ENCODE data around the gene PLA2G6. TPM values are rescaled to one million over a fixed set of nuclear protein-coding genes. Genes with fewer than 3 reads are reported as not detected.

PLA2G6 gene
- total RNA-seq, 2 experiments from 2014 or later = 33.9 to 83.9 TPM

GRCh38 chr22:38220653-38221386 is 39.2 kb upstream of the PLA2G6 start:
- no peaks in the 10 kb centered on the region for H3K79me2 ChIP-seq (ENCODE audit: insufficient read depth, low read depth, low read length)
- CTCF ChIA-PET (ENCODE audit: unreplicated experiment) = no interaction called here
- peaks cover 5% of the 10 kb centered on the region; the same call in 1 of the 2 replicates for H3K36me3 ChIP-seq (ENCODE audit: insufficient read depth, low read length)
- BruUV-seq (replicated peaks) = no TSS peak
- H3K4me1 ChIP-seq (ENCODE audit: insufficient read depth, low read length, poor library complexity, severe bottlenecking) = peaks cover 12% of the 10 kb centered on the region
- H4K20me1 ChIP-seq (ENCODE audit: insufficient read depth, low read length) = no peaks in the 10 kb centered on the region
- H3K4me3 ChIP-seq (ENCODE audit: low read depth, low read length, poor library complexity, severe bottlenecking) = no peak overlapping the region
- POLR2A ChIA-PET = no interaction called here
- H3K4me2 ChIP-seq (ENCODE audit: low read length) = no peak overlapping the region
- H2AFZ ChIP-seq (ENCODE audit: low read length) = no peak overlapping the region
- no peak for DNase-seq (ENCODE audit: low spot score)
- H3K9me2 ChIP-seq (ENCODE audit: insufficient read depth, low read length) = no peaks in the 10 kb centered on the region
- H3K27ac ChIP-seq (ENCODE audit: low read depth, low read length, poor library complexity, severe bottlenecking) = no peak overlapping the region
- H3K9me3 ChIP-seq (ENCODE audit: low read length) = no peaks in the 10 kb centered on the region
- TF ChIP-seq EZH2phosphoT487 (IDR thresholded peaks at IDR 0.05; ENCODE audit: borderline replicate concordance, low read depth, low read length) (no peak), CTCF (conservative IDR thresholded peaks at IDR 0.05; ENCODE audit: low read length) (no peak)
- intact Hi-C loops (cut with micrococcal nuclease; ENCODE audit: unreplicated experiment) = no loop called here

DNA sequence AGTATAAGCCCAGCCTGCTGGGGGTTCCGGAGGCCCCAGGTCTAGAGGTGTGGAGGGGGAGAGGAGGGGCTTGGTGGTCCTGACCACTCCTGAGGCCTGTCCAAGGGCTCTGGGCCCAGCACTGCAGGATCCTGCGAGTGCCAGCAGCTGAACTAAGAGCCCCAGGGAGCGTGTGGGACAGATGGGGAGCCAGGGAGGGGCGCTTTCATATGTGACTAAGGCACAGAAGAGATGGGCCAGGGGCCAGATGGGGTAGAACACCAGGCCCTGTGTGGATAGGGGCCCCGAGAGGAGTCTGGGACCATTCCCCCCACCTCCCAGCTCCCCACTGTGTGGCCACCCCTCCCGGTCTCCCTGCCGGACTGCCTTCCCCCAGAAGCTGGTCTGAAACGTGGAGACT is 38.5 kb upstream of the PLA2G6 start:
- Histone ChIP-seq H3K36me3 (ENCODE audit: insufficient read depth, low read length) (peaks cover 5% of the 10 kb centered on the region; the same call in 1 of the 2 replicates), H2AFZ (ENCODE audit: low read length) (no peak overlapping the region), H4K20me1 (ENCODE audit: insufficient read depth, low read length) (no peaks in the 10 kb centered on the region), H3K79me2 (ENCODE audit: insufficient read depth, low read depth, low read length) (no peaks in the 10 kb centered on the region), H3K4me1 (ENCODE audit: insufficient read depth, low read length, poor library complexity, severe bottlenecking) (peaks cover 14% of the 10 kb centered on the region), H3K9me2 (ENCODE audit: insufficient read depth, low read length) (no peaks in the 10 kb centered on the region), H3K27ac (ENCODE audit: low read depth, low read length, poor library complexity, severe bottlenecking) (no peak overlapping the region), H3K4me2 (ENCODE audit: low read length) (no peak overlapping the region), H3K4me3 (ENCODE audit: low read depth, low read length, poor library complexity, severe bottlenecking) (no peak overlapping the region), H3K9me3 (ENCODE audit: low read length) (no peaks in the 10 kb centered on the region)
- ChIA-PET CTCF (ENCODE audit: unreplicated experiment) (interaction anchor here (0.6 kb wide), 1 partner anchor 46 kb away, joined by 4 read pairs; no protein-coding TSS in a partner anchor), POLR2A (no interaction called here)
- DNase-seq (ENCODE audit: low spot score) = no peak
- no peak for TF ChIP-seq EZH2phosphoT487 (IDR thresholded peaks at IDR 0.05; ENCODE audit: borderline replicate concordance, low read depth, low read length)
- TF ChIP-seq CTCF (conservative IDR thresholded peaks at IDR 0.05; ENCODE audit: low read length) = no peak
- no TSS peak for BruUV-seq (replicated peaks)
- intact Hi-C loops (cut with micrococcal nuclease; ENCODE audit: unreplicated experiment) = no loop called here

DNA sequence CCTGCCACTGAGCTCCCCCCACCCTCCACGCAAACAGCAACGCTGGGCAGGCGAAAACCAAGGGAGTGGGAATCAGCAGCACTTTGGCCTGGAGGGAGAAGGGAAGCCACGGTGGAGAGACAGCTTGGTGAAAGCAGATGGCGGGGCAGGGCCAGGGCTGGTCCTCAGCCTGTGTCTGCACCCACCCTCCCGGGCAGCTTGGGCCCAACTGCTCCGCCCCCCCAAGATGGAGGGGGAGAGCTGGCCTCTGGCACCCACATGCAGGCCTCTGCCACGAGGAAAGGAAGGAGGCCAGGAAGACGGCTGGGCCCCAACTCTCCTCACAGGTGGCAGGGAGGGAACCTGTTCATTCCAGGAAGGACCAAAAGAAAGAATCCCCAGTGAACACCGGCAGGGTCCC is 38.0 kb upstream of the PLA2G6 start:
- Histone ChIP-seq H3K4me3 (ENCODE audit: low read depth, low read length, poor library complexity, severe bottlenecking) (no peak overlapping the region), H3K4me2 (ENCODE audit: low read length) (no peak overlapping the region), H4K20me1 (ENCODE audit: insufficient read depth, low read length) (no peaks in the 10 kb centered on the region), H3K4me1 (ENCODE audit: insufficient read depth, low read length, poor library complexity, severe bottlenecking) (peaks cover 18% of the 10 kb centered on the region), H3K79me2 (ENCODE audit: insufficient read depth, low read depth, low read length) (no peaks in the 10 kb centered on the region), H3K9me2 (ENCODE audit: insufficient read depth, low read length) (no peaks in the 10 kb centered on the region), H3K9me3 (ENCODE audit: low read length) (no peaks in the 10 kb centered on the region), H3K27ac (ENCODE audit: low read depth, low read length, poor library complexity, severe bottlenecking) (no peak overlapping the region), H2AFZ (ENCODE audit: low read length) (no peak overlapping the region), H3K36me3 (ENCODE audit: insufficient read depth, low read length) (peaks cover 3% of the 10 kb centered on the region; the same call in 1 of the 2 replicates)
- intact Hi-C loops (cut with micrococcal nuclease; ENCODE audit: unreplicated experiment) = no loop called here
- no peak for TF ChIP-seq CTCF (conservative IDR thresholded peaks at IDR 0.05; ENCODE audit: low read length)
- no peak for TF ChIP-seq EZH2phosphoT487 (IDR thresholded peaks at IDR 0.05; ENCODE audit: borderline replicate concordance, low read depth, low read length)
- no TSS peak for BruUV-seq (replicated peaks)
- DNase-seq (ENCODE audit: low spot score) = no peak
- CTCF ChIA-PET (ENCODE audit: unreplicated experiment) = interaction anchor here (0.6 kb wide), 1 partner anchor 46 kb away, joined by 4 read pairs; no protein-coding TSS in a partner anchor
- POLR2A ChIA-PET = no interaction called here

All from OCI-LY7 (cell line).